Measurements from ENCODE around the gene RASAL2.

GRCh38 chr1:178160736-178161475 lies 67.0 kb downstream of the RASAL2 start:
- TF ChIP-seq CTCF (IDR thresholded peaks at IDR 0.05; ENCODE audit: low read depth, low read length) = no peak
- TF ChIP-seq EZH2phosphoT487 (IDR thresholded peaks at IDR 0.05; ENCODE audit: low read depth) = no peak
